ENCODE measurements around the gene HTT-AS.

Gene HTT-AS

DNA sequence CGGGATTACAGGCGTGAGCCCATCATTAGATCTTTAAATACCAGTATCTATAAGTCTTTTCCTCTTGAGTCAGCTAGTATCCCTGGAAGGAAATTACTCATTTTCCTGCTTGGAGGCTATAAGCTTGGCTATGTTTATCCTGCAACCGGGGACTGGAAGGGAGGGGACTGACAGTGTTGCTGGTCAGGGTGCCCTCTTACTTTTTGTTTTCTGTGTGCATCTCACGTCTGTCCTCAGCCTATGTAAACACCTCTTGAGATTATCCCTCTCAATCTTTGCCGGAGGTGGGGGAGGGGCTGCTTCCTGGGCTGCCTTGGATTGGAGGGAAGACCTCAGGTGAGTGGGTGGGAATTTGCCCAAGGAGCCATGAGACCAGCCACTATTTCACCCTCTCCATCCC lies 37.1 kb upstream of the HTT-AS start:
- no peak for DNase-seq (ENCODE audit: extremely low read depth, low read depth)
- H3K4me3 ChIP-seq (replicated peaks; ENCODE audit: low read depth, low read length): no peak overlapping the region
- TF ChIP-seq CTCF (IDR thresholded peaks at IDR 0.05; ENCODE audit: low read depth, low read length, missing control alignments): no peak

DNA sequence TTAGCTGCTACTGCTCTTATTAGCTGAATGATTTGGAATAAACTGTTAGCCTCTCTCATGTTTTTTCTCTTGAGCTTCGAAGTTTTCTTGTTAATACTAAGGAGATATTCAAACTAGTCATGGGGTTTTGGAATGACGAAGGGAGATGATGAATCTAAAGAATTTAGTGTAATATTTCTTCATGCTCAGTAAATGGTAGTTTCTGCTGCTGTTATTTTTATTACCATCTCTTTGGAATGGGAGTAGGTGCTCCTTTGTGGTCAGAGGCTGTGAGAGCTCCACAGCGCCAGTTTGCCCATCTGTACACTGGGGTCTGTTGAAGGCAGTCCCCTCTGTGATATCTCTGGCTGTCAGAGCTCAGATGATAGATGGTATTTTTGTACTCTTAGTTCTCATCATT lies 33.9 kb upstream of the HTT-AS start:
- no peak for DNase-seq (ENCODE audit: extremely low read depth, low read depth)
- H3K4me3 ChIP-seq (replicated peaks; ENCODE audit: low read depth, low read length): no peak overlapping the region
- no peak for TF ChIP-seq CTCF (IDR thresholded peaks at IDR 0.05; ENCODE audit: low read depth, low read length, missing control alignments)

DNA sequence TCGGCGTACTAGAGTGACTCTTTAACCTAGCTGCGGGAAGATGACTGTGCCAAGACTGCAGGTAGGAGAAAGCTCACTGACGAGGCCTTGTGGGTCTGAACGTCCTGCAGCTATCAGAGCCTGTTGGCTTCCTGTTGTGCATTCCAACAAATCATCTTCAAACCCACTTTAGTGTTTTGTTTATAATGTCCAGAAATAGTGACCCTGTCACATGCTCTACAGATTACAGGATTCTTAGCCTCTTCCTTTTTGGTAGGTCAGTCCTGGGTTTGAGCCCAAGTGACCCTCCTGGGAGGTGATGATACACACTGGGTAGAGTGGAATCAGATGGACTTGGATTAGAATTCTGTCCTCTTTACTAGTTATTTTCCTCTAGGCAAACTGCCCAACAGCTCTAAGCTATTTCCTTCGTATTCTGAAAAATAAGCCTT lies 33.4 kb upstream of the HTT-AS start:
- H3K4me3 ChIP-seq (replicated peaks; ENCODE audit: low read depth, low read length): no peak overlapping the region
- DNase-seq (ENCODE audit: extremely low read depth, low read depth): no peak
- TF ChIP-seq CTCF (IDR thresholded peaks at IDR 0.05; ENCODE audit: low read depth, low read length, missing control alignments): no peak

DNA sequence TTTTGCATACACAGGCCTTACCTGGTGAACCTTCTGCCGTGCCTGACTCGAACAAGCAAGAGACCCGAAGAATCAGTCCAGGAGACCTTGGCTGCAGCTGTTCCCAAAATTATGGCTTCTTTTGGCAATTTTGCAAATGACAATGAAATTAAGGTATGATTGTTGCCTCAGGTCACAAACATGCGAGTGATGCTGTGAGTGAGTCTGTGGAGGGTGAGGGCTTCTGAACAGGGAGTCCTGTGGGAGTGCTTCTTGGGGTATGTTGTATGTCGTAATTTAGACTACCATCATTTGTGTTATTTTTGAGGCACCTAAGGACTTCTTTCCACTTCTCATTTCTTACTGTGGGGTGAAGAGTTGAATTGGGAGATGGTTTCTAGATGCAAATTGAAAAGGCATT lies 32.9 kb upstream of the HTT-AS start:
- no peak for DNase-seq (ENCODE audit: extremely low read depth, low read depth)
- H3K4me3 ChIP-seq (replicated peaks; ENCODE audit: low read depth, low read length): no peak overlapping the region
- no peak for TF ChIP-seq CTCF (IDR thresholded peaks at IDR 0.05; ENCODE audit: low read depth, low read length, missing control alignments)

GRCh38 chr4:3106339-3107186 lies 32.2 kb upstream of the HTT-AS start:
- no peak overlapping the region for H3K4me3 ChIP-seq (replicated peaks; ENCODE audit: low read depth, low read length)
- TF ChIP-seq CTCF (IDR thresholded peaks at IDR 0.05; ENCODE audit: low read depth, low read length, missing control alignments): peak; percentile 100
- peak; percentile 69 for DNase-seq (ENCODE audit: extremely low read depth, low read depth)

GRCh38 chr4:3098346-3098745 lies 24.0 kb upstream of the HTT-AS start:
- H3K4me3 ChIP-seq (replicated peaks; ENCODE audit: low read depth, low read length): no peak overlapping the region
- no peak for DNase-seq (ENCODE audit: extremely low read depth, low read depth)
- TF ChIP-seq CTCF (IDR thresholded peaks at IDR 0.05; ENCODE audit: low read depth, low read length, missing control alignments): no peak

Data from HFF-Myc (cell line).